Measurements from ENCODE around the gene GLS. TPM values are rescaled to one million over a fixed set of nuclear protein-coding genes. Genes with fewer than 3 reads are reported as not detected.

Gene GLS
- total RNA-seq, 1 donor from 2014 or later, result 178 TPM

DNA sequence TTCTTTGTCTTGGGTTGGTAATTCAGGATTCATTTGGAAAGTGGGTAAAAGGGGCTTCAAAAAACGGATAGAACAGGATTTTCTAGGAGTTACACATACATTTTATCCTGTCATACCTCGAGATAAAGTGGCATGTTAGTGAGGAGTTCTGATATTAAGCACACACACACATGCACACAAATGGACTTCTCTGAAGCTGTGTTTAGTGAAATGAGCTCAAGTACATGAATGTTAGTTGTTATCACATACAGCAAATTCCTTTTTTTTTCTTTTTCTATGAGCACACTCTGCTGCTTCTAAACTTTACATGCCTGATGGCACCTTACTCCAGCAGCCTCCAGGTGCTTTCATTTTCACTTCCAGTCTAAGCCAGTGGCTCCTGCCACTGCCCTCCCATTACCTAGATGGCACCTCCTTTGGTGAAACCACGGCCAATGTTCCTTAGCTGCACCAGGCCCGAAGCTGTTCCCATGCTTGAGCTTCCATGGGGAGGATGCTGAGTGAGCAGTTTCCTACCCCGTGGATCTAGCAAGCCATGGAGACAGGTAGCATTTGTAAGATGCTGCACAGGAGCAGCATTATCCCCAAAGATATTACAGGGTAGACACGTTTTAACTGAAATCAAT lies 83.7 kb downstream of the GLS start:
- Mint-ChIP-seq H3K9me3 (ENCODE audit: unreplicated experiment) (no peaks in the 10 kb centered on the region), H3K4me1 (ENCODE audit: unreplicated experiment) (no peaks in the 10 kb centered on the region), H3K27ac (ENCODE audit: unreplicated experiment) (peak overlapping the region; percentile 41), H3K36me3 (ENCODE audit: unreplicated experiment) (peaks cover 46% of the 10 kb centered on the region), H3K4me3 (ENCODE audit: unreplicated experiment) (no peak overlapping the region), H3K27me3 (ENCODE audit: unreplicated experiment) (no peaks in the 10 kb centered on the region)
- DNase-seq (ENCODE audit: extremely low spot score, unreplicated experiment), result no peak
- TF ChIP-seq, protein P1, sequence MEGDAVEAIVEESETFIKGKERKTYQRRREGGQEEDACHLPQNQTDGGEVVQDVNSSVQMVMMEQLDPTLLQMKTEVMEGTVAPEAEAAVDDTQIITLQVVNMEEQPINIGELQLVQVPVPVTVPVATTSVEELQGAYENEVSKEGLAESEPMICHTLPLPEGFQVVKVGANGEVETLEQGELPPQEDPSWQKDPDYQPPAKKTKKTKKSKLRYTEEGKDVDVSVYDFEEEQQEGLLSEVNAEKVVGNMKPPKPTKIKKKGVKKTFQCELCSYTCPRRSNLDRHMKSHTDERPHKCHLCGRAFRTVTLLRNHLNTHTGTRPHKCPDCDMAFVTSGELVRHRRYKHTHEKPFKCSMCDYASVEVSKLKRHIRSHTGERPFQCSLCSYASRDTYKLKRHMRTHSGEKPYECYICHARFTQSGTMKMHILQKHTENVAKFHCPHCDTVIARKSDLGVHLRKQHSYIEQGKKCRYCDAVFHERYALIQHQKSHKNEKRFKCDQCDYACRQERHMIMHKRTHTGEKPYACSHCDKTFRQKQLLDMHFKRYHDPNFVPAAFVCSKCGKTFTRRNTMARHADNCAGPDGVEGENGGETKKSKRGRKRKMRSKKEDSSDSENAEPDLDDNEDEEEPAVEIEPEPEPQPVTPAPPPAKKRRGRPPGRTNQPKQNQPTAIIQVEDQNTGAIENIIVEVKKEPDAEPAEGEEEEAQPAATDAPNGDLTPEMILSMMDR (IDR thresholded peaks at IDR 0.05), result no peak

- DNase-seq (ENCODE audit: extremely low spot score, unreplicated experiment), result no peak
- no peaks in the 10 kb centered on the region for H3K9me3 Mint-ChIP-seq (ENCODE audit: unreplicated experiment)
- no peak overlapping the region for H3K27ac Mint-ChIP-seq (ENCODE audit: unreplicated experiment)
- peaks cover 54% of the 10 kb centered on the region for H3K36me3 Mint-ChIP-seq (ENCODE audit: unreplicated experiment)
- H3K4me3 Mint-ChIP-seq (ENCODE audit: unreplicated experiment), result no peak overlapping the region
- H3K4me1 Mint-ChIP-seq (ENCODE audit: unreplicated experiment), result no peaks in the 10 kb centered on the region
- no peaks in the 10 kb centered on the region for H3K27me3 Mint-ChIP-seq (ENCODE audit: unreplicated experiment)
- TF ChIP-seq, protein P1 (IDR thresholded peaks at IDR 0.05), result no peak
These were observed 85.1 kb downstream of the GLS start for GRCh38 chr2:190965580-190966222.

DNA sequence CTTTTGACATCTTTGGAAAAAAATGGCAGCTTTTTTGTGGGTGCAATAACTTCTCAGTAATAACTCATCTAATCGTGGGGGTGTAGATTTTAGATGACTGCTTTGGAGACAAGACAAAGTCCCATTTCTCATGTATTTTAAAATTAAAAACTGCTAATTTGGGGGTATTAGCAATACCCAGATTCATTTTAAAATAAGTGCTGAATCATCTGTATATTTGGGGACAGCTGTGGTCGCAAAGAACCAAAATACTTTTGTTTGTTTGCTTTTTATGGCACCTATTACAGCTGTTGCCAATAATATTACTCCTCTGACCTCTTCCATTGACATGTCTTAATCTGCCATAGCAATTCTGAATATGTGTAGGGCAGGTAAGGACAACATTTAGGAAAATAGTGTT lies 87.9 kb downstream of the GLS start:
- TF ChIP-seq, protein P1 (IDR thresholded peaks at IDR 0.05), result no peak
- Mint-ChIP-seq H3K36me3 (ENCODE audit: unreplicated experiment) (peaks cover 40% of the 10 kb centered on the region), H3K4me3 (ENCODE audit: unreplicated experiment) (no peak overlapping the region), H3K27me3 (ENCODE audit: unreplicated experiment) (no peaks in the 10 kb centered on the region), H3K9me3 (ENCODE audit: unreplicated experiment) (no peaks in the 10 kb centered on the region), H3K27ac (ENCODE audit: unreplicated experiment) (no peak overlapping the region), H3K4me1 (ENCODE audit: unreplicated experiment) (no peaks in the 10 kb centered on the region)
- no peak for DNase-seq (ENCODE audit: extremely low spot score, unreplicated experiment)

- H3K4me1 Mint-ChIP-seq (ENCODE audit: unreplicated experiment), result no peaks in the 10 kb centered on the region
- H3K27me3 Mint-ChIP-seq (ENCODE audit: unreplicated experiment), result no peaks in the 10 kb centered on the region
- H3K4me3 Mint-ChIP-seq (ENCODE audit: unreplicated experiment), result no peak overlapping the region
- DNase-seq (ENCODE audit: extremely low spot score, unreplicated experiment), result no peak
- TF ChIP-seq, protein P1 (IDR thresholded peaks at IDR 0.05), result no peak
- H3K36me3 Mint-ChIP-seq (ENCODE audit: unreplicated experiment), result peaks cover 48% of the 10 kb centered on the region
- H3K9me3 Mint-ChIP-seq (ENCODE audit: unreplicated experiment), result no peaks in the 10 kb centered on the region
- H3K27ac Mint-ChIP-seq (ENCODE audit: unreplicated experiment), result no peak overlapping the region
These were observed 89.5 kb downstream of the GLS start for GRCh38 chr2:190970160-190970559.

DNA sequence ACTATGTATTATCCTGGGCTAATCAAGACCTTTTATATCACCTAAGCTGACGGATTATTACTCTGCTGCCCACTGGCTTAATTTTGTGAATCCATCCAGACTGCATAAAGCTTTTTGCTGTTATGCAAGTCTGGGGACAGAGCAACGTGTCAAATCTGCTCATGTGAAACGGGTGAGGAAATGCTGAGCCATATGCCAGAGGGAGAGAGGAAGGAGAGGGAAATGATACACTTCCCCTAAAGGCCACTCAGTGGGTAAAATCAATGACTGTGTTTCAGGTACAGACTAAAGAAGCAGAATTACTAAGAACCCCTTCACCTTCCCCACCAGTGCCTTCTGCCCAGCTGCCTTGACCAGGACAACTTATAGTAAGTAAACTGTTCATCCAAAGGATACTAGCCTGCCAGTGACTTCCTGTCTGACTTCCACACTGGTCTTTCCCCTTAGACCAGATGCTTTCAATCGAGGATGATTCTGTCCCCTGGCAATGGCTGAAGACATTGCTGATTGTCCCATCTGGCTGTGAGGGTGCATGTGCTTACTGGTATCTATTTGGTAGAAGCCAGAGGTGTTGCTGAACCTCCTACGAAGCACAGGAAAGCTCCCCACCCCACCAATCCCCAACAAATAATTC lies 90.4 kb downstream of the GLS start:
- no peaks in the 10 kb centered on the region for H3K4me1 Mint-ChIP-seq (ENCODE audit: unreplicated experiment)
- no peak for DNase-seq (ENCODE audit: extremely low spot score, unreplicated experiment)
- H3K27ac Mint-ChIP-seq (ENCODE audit: unreplicated experiment), result no peak overlapping the region
- no peak overlapping the region for H3K4me3 Mint-ChIP-seq (ENCODE audit: unreplicated experiment)
- peaks cover 56% of the 10 kb centered on the region for H3K36me3 Mint-ChIP-seq (ENCODE audit: unreplicated experiment)
- TF ChIP-seq, protein P1 (IDR thresholded peaks at IDR 0.05), result no peak
- no peaks in the 10 kb centered on the region for H3K9me3 Mint-ChIP-seq (ENCODE audit: unreplicated experiment)
- no peaks in the 10 kb centered on the region for H3K27me3 Mint-ChIP-seq (ENCODE audit: unreplicated experiment)

Data from osteocyte (in vitro differentiated cells).